Suppressor macrophage (primary cell): Measurements from ENCODE around the gene ARPP21.
"Not testable (repeated sequence)": the region's sequence is repeated elsewhere in the genome, so short reads cannot be mapped to it uniquely, and the experiment has no call there.

Experiments used
- DNase-seq, 4 experiments: peaks; one replicate each; pipeline ENCODE4 v3.0.0-alpha.2; 2020 to 2022
- total RNA-seq, 17 experiments: gene quantifications; one replicate each; lab custom pipeline; 2026; ENCODE audit warnings: mixed read lengths in 6 of 17, inconsistent platforms in 3 of 17; lab: John Stamatoyannopoulos, UW

Gene ARPP21
- 0 to 5.8 (median 0) reads per million in 17 experiments for total RNA-seq

- peak in 2 of 4 experiments; percentile 1 to 15 for DNase-seq
These were observed at the start of gene ARPP21 for GRCh38 chr3:35639254-35640186. Gene ARPP21 (plus strand): TSS chr3:35639525. CDS start chr3:35681752, 42,227 bp downstream.

GRCh38 chr3:35592589-35593295 lies 46.6 kb upstream of the ARPP21 start:
- DNase-seq: no peak

GRCh38 chr3:35594739-35595138 lies 44.6 kb upstream of the ARPP21 start:
- DNase-seq: no peak

- no peak for DNase-seq
These were observed 42.9 kb upstream of the ARPP21 start for GRCh38 chr3:35596335-35596995.

GRCh38 chr3:35597490-35597889 lies 41.8 kb upstream of the ARPP21 start:
- no peak for DNase-seq

GRCh38 chr3:35598804-35599203 lies 40.5 kb upstream of the ARPP21 start:
- DNase-seq: no peak

- DNase-seq: no peak
These were observed 37.4 kb upstream of the ARPP21 start for GRCh38 chr3:35601959-35602358.

- no peak for DNase-seq
These were observed 36.9 kb upstream of the ARPP21 start for GRCh38 chr3:35602395-35602936.

GRCh38 chr3:35616346-35616745 lies 23.0 kb upstream of the ARPP21 start:
- no peak for DNase-seq

GRCh38 chr3:35617370-35617769 lies 22.0 kb upstream of the ARPP21 start:
- no peak for DNase-seq

GRCh38 chr3:35620238-35620637 lies 19.1 kb upstream of the ARPP21 start:
- not testable (repeated sequence) for DNase-seq

GRCh38 chr3:35624698-35625097 lies 14.6 kb upstream of the ARPP21 start:
- no peak for DNase-seq

- DNase-seq: no peak
These were observed 5.8 kb upstream of the ARPP21 start for GRCh38 chr3:35633332-35634124.

- DNase-seq: no peak
These were observed 3.9 kb upstream of the ARPP21 start for GRCh38 chr3:35635407-35635806.

GRCh38 chr3:35635926-35636683 lies 3.2 kb upstream of the ARPP21 start:
- DNase-seq: no peak

- DNase-seq: no peak
These were observed 910 bp upstream of the ARPP21 start for GRCh38 chr3:35638251-35638979.

GRCh38 chr3:35638980-35639253 lies 408 bp upstream of the ARPP21 start:
- no peak for DNase-seq

- no peak for DNase-seq
These were observed 1.2 kb downstream of the ARPP21 start for GRCh38 chr3:35640190-35641165.

- DNase-seq: no peak
These were observed 2.0 kb downstream of the ARPP21 start for GRCh38 chr3:35641331-35641730.
